ENCODE results near the gene SPACA1. TPM values are rescaled to one million over a fixed set of nuclear protein-coding genes. Genes with fewer than 3 reads are reported as not detected.

SPACA1 gene
- total RNA-seq, 1 donor = not detected

- DNase-seq (ENCODE audit: low read depth) = peak; percentile 0
- TF ChIP-seq CTCF (IDR thresholded peaks at IDR 0.05; ENCODE audit: insufficient read depth, low read length) = no peak
- H3K4me3 ChIP-seq (ENCODE audit: low read depth, low read length) = no peak overlapping the region
Measured at GRCh38 chr6:88013015-88013414, 34.6 kb upstream of the SPACA1 start.

GRCh38 chr6:88013554-88013953 is 34.1 kb upstream of the SPACA1 start:
- no peak for DNase-seq (ENCODE audit: low read depth)

GRCh38 chr6:88020439-88020838 is 27.2 kb upstream of the SPACA1 start:
- TF ChIP-seq CTCF (IDR thresholded peaks at IDR 0.05; ENCODE audit: insufficient read depth, low read length) = no peak
- H3K4me3 ChIP-seq (ENCODE audit: low read depth, low read length) = no peak overlapping the region
- DNase-seq (ENCODE audit: low read depth) = no peak

More at GRCh38 chr6:88013554-88013953, 34.1 kb upstream of the SPACA1 start:
- no peak for TF ChIP-seq CTCF (IDR thresholded peaks at IDR 0.05; ENCODE audit: insufficient read depth, low read length)
- no peak overlapping the region for H3K4me3 ChIP-seq (ENCODE audit: low read depth, low read length)

GRCh38 chr6:88024696-88025095 is 22.9 kb upstream of the SPACA1 start:
- no peak for TF ChIP-seq CTCF (IDR thresholded peaks at IDR 0.05; ENCODE audit: insufficient read depth, low read length)
- DNase-seq (ENCODE audit: low read depth) = no peak
- no peak overlapping the region for H3K4me3 ChIP-seq (ENCODE audit: low read depth, low read length)

- no peak for DNase-seq (ENCODE audit: low read depth)
- TF ChIP-seq CTCF (IDR thresholded peaks at IDR 0.05; ENCODE audit: insufficient read depth, low read length) = no peak
Measured at GRCh38 chr6:88031550-88031949, 16.1 kb upstream of the SPACA1 start.

GRCh38 chr6:88044530-88044929 is 3.1 kb upstream of the SPACA1 start:
- H3K4me3 ChIP-seq (ENCODE audit: low read depth, low read length) = no peak overlapping the region
- DNase-seq (ENCODE audit: low read depth) = no peak
- TF ChIP-seq CTCF (IDR thresholded peaks at IDR 0.05; ENCODE audit: insufficient read depth, low read length) = no peak

More at GRCh38 chr6:88031550-88031949, 16.1 kb upstream of the SPACA1 start:
- H3K4me3 ChIP-seq (ENCODE audit: low read depth, low read length) = no peak overlapping the region

GRCh38 chr6:88045521-88046136 is 2.0 kb upstream of the SPACA1 start:
- TF ChIP-seq CTCF (IDR thresholded peaks at IDR 0.05; ENCODE audit: insufficient read depth, low read length) = no peak

More at GRCh38 chr6:88045521-88046136, 2.0 kb upstream of the SPACA1 start:
- DNase-seq (ENCODE audit: low read depth) = no peak
- no peak overlapping the region for H3K4me3 ChIP-seq (ENCODE audit: low read depth, low read length)
